Skeletal muscle satellite cell (primary cell): ENCODE data around the gene RAD51D.
A peak's percentile ranks its signal among the peaks of the same experiment; 100 is the strongest.

Source experiments
- H3K27me3 ChIP-seq: 2 replicates; pipeline ENCODE4 v1.7.0; 2013; ENCODE audit warnings: low read length; ENCODE audit not compliant: control insufficient read depth, insufficient read depth
- H3K36me3 ChIP-seq: 2 replicates; pipeline ENCODE4 v1.7.0; 2013; ENCODE audit warnings: mild to moderate bottlenecking, control low read depth, low read length; ENCODE audit not compliant: insufficient read depth
- H3K4me1 ChIP-seq: 2 replicates; pipeline ENCODE4 v1.7.0; 2013; ENCODE audit warnings: low read length; ENCODE audit not compliant: control insufficient read depth, insufficient read depth
- H3K4me2 ChIP-seq: 2 replicates; pipeline ENCODE4 v1.7.0; 2013; ENCODE audit warnings: mild to moderate bottlenecking, low read length
- H3K4me3 ChIP-seq: 2 replicates; pipeline ENCODE4 v1.7.0; 2013; ENCODE audit warnings: low read length
- H3K9ac ChIP-seq: 2 replicates; pipeline ENCODE4 v1.7.0; 2013; ENCODE audit warnings: mild to moderate bottlenecking, low read depth, low read length, moderate library complexity
- H3K9me3 ChIP-seq: replicated peaks from 2 replicates; pipeline ENCODE4 v1.7.0; 2013; ENCODE audit warnings: mild to moderate bottlenecking, control low read depth, low read length

RAD51D gene

GRCh38 chr17:35138218-35138617 is 18.6 kb upstream of the RAD51D start:
- no peaks in the 10 kb centered on the region for H3K9me3 ChIP-seq
- H3K9ac ChIP-seq = no peak overlapping the region
- peaks cover 57% of the 10 kb centered on the region for H3K36me3 ChIP-seq

GRCh38 chr17:35135322-35135721 is 15.7 kb upstream of the RAD51D start:
- no peaks in the 10 kb centered on the region for H3K27me3 ChIP-seq
- no peaks in the 10 kb centered on the region for H3K9me3 ChIP-seq
- no peak overlapping the region for H3K4me2 ChIP-seq
- no peak overlapping the region for H3K4me3 ChIP-seq
- no peak overlapping the region for H3K9ac ChIP-seq
- H3K4me1 ChIP-seq = peaks cover 4% of the 10 kb centered on the region
- peaks cover 85% of the 10 kb centered on the region for H3K36me3 ChIP-seq

More at GRCh38 chr17:35138218-35138617, 18.6 kb upstream of the RAD51D start:
- Histone ChIP-seq H3K4me3 (no peak overlapping the region), H3K27me3 (no peaks in the 10 kb centered on the region), H3K4me1 (peaks cover 4% of the 10 kb centered on the region), H3K4me2 (no peak overlapping the region)

DNA sequence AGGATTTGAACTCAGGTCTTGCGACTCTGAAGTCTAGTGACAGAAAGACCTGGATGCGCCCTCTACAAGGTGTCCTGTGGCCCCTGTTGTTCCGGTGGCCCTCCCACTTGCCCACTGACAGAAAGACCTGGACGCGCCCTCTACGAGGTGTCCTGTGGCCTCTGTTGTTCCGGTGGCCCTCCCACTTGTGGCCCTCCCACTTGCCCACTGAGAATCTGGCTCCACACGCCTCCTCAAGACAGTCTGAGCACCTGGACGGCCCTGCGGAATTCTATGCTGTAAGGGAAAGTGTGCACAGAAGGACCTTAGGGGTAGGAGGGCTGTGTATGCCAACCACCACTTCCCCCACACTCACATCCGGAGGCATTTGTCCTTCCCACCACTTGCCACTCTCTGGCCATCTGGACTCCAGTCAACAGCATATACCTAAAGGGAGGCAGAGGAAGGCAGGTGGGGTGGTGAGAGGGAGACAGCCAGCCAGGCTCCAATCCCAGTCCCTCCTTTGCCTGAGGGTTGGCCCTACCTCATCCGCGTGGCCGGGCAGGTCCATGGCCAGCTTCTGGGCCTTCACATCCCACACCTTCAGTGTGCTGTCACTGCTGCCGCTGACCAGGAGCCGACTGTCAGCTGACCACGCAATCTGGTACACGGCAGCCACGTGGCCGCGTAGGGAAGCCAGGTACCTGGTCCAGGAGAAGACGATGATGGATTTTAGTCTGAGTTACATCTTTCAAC is 13.3 kb upstream of the RAD51D start:
- Histone ChIP-seq H3K9ac (no peak overlapping the region), H3K36me3 (peaks cover 72% of the 10 kb centered on the region), H3K4me2 (no peak overlapping the region), H3K27me3 (no peaks in the 10 kb centered on the region), H3K4me1 (peaks cover 15% of the 10 kb centered on the region), H3K9me3 (no peaks in the 10 kb centered on the region), H3K4me3 (no peak overlapping the region)

- H3K27me3 ChIP-seq = no peaks in the 10 kb centered on the region
- H3K36me3 ChIP-seq = peaks cover 63% of the 10 kb centered on the region
- no peak overlapping the region for H3K4me2 ChIP-seq
- H3K4me1 ChIP-seq = peaks cover 15% of the 10 kb centered on the region
- H3K9ac ChIP-seq = no peak overlapping the region
- H3K9me3 ChIP-seq = no peaks in the 10 kb centered on the region
- no peak overlapping the region for H3K4me3 ChIP-seq
These were observed 12.4 kb upstream of the RAD51D start for GRCh38 chr17:35132099-35132498.

DNA sequence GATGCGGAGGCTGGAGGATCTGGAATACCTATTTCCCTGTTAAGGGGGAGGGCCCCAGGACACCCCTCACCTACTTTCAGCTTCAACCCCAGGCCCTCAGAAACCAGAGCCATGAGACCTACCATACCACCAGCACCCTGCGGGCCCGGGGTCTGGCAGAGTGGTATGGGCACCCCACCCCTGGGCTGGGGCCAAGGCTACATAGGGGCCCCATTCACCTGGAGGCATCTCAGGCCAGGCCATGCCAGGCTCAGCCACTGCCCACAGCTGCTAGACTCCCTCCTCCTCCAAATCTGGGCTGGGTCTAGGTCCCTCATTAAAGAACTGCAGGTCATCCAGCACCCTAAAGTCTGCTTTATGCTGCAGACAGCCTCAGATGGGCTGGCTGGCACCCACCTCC is 10.7 kb upstream of the RAD51D start:
- Histone ChIP-seq H3K4me1 (peaks cover 15% of the 10 kb centered on the region), H3K4me3 (no peak overlapping the region), H3K36me3 (peaks cover 49% of the 10 kb centered on the region), H3K9me3 (no peaks in the 10 kb centered on the region), H3K4me2 (no peak overlapping the region), H3K27me3 (no peaks in the 10 kb centered on the region), H3K9ac (no peak overlapping the region)

DNA sequence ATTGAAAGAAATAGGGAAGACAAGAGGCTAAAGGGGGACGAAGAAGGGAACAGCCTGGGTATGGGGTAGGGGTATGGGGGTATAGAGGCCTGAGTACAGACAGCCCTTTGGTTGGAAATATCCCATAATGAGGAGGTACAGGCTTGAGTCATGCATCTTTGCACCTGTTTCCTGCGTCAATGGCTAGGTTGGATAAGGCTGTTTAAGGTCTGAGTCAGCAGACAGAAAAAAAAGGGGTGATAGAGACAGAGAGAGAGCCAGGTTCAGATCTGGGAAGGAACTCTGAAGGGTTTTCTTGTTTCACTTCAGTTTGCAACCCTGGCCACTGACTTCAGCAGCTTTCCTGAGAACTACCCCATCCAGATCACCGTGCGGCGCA is 10.3 kb upstream of the RAD51D start:
- Histone ChIP-seq H3K4me3 (no peak overlapping the region), H3K27me3 (no peaks in the 10 kb centered on the region), H3K4me2 (no peak overlapping the region), H3K9ac (no peak overlapping the region), H3K4me1 (peaks cover 15% of the 10 kb centered on the region), H3K36me3 (peaks cover 45% of the 10 kb centered on the region), H3K9me3 (no peaks in the 10 kb centered on the region)

DNA sequence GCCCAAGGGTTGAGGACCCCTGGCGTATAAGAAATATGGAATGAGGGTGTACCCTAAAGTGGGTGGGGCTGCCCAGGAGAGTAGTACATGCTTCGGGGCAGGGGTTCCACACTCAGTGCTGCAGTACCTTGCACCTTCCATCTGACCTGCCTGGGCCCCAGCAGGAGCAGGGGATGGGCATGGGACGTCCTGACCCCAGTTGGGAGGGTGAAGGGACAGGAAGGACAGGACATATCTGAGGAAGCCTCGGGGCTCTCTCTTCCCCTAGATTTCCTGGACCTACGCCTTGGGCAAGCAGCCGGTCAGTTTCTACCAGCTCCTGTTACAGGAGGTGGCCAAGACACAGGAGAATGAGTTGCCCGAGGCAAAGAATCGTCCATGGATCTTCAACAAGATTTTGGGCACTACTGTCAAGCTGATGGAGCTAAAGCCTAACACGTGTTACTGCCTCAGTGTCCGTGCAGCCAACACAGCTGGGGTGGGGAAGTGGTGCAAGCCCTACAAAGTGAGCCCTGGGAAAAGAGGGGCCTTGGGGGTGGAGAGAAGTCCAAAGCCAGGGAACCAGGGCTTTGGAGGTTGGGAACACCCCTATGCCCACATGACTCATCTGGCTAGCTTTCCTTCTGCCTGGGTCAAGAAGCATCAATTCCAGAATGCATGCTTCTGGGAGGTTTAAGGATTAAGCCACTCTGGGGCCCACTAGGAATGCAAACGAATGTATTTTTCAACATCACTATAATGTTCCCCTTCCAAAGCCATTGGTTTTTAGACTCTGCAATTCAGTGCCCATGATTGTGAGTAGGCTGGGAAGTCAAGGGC is 9.7 kb upstream of the RAD51D start:
- Histone ChIP-seq H3K36me3 (peaks cover 42% of the 10 kb centered on the region), H3K4me1 (peaks cover 15% of the 10 kb centered on the region), H3K4me3 (no peak overlapping the region)

GRCh38 chr17:35127751-35128514 is 8.3 kb upstream of the RAD51D start:
- Histone ChIP-seq H3K9ac (no peak overlapping the region), H3K36me3 (peaks cover 28% of the 10 kb centered on the region), H3K4me2 (no peak overlapping the region), H3K4me3 (no peak overlapping the region), H3K4me1 (peaks cover 15% of the 10 kb centered on the region), H3K27me3 (no peaks in the 10 kb centered on the region), H3K9me3 (no peaks in the 10 kb centered on the region)

More for the DNA sequence above, 9.7 kb upstream of the RAD51D start:
- no peak overlapping the region for H3K9ac ChIP-seq
- no peaks in the 10 kb centered on the region for H3K9me3 ChIP-seq
- no peaks in the 10 kb centered on the region for H3K27me3 ChIP-seq
- no peak overlapping the region for H3K4me2 ChIP-seq

GRCh38 chr17:35121315-35121714 is 1.7 kb upstream of the RAD51D start, which contains the start of gene FNDC8:
FNDC8 (plus strand) TSS chr17:35121615; CDS start chr17:35121694, 79 bp downstream.
- H3K27me3 ChIP-seq = no peaks in the 10 kb centered on the region
- no peak within 1 kb of the TSS for H3K4me2 ChIP-seq
- H3K4me1 ChIP-seq = peaks cover 14% of the 10 kb centered on the region
- no peak within 1 kb of the TSS for H3K9ac ChIP-seq
- H3K9me3 ChIP-seq = no peaks in the 10 kb centered on the region
- H3K36me3 ChIP-seq = no peaks in the 10 kb centered on the region
- no peak within 1 kb of the TSS for H3K4me3 ChIP-seq

DNA sequence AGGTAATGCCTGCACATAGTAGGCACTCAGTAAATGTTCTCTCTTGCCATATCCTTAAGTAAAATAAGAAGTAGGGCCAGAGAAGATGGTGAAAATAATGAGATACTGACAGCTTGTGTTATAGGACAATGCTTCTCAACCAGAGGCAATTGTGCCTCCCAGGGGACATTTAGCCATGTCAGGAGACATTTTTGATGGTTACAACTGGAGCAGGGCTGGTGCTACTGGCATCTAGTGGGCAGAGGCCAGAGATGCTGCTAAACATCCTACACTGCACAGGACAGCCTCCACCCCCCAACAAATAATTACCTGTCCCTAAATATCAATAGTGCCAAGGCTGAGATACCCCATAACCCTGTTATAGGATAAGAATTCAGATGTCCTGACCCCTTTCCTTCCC is 1.7 kb downstream of the RAD51D start:
- H3K9ac ChIP-seq = no peak overlapping the region
- H3K4me2 ChIP-seq = peak overlapping the region; percentile 98
- H3K9me3 ChIP-seq = no peaks in the 10 kb centered on the region

DNA sequence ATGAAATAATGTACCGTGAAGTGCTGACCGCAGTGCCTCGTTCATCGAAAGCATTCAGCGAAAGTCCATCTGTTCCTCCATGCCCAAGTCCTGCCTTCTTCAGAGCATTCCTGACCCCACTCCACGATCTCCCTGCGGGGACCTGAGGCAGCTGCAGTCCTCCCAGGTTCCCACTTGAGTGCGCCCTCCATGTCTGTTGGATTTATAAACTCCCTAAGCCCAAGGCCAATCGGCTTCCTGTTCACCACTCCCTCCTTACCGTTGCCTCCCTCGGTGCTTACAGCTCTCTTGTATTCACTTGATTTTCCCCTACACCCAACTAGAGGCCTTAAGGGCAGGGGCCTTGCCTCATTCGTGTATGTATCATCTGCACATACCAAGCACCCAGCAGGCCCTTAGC is 2.8 kb downstream of the RAD51D start:
- Histone ChIP-seq H3K9me3 (no peaks in the 10 kb centered on the region), H3K9ac (no peak overlapping the region), H3K27me3 (no peaks in the 10 kb centered on the region), H3K4me2 (no peak overlapping the region), H3K36me3 (peaks cover 6% of the 10 kb centered on the region), H3K4me3 (no peak overlapping the region), H3K4me1 (peaks cover 18% of the 10 kb centered on the region)

More for the DNA sequence above, 1.7 kb downstream of the RAD51D start:
- Histone ChIP-seq H3K4me3 (no peak overlapping the region), H3K27me3 (no peaks in the 10 kb centered on the region), H3K4me1 (peaks cover 18% of the 10 kb centered on the region), H3K36me3 (peaks cover 6% of the 10 kb centered on the region)
